Natural killer cell treated with Interleukin-12 subunit alpha and Interleukin-12 subunit beta and Interleukin-15 and Interleukin-18, amount 100 ng/mL, for 72 hours (primary cell): ENCODE results near the gene DAP3. TPM values are rescaled to one million over a fixed set of nuclear protein-coding genes. Genes with fewer than 3 reads are reported as not detected.
"Not testable (repeated sequence)": the region's sequence is repeated elsewhere in the genome, so short reads cannot be mapped to it uniquely, and the experiment has no call there.

Experiments
- ATAC-seq, 2 donors: fragments of 150-1000 bp; cut with Tn5 transposase in 1 of 2; sonication (Bioruptor Pico), chemical (Tn5 transposase) in 1 of 2; 2 replicates each; pipeline ENCODE4 v1.10.0; 2021
- DNase-seq: peaks from one replicate; pipeline ENCODE4 v3.0.0; 2022; ENCODE audit warnings: low spot score
- H3K27ac Mint-ChIP-seq, 2 donors: 1 replicate in 1 of 2; 2 replicates in 1 of 2; pipeline ENCODE4 v1.8.0; 2022; ENCODE audit warnings: mixed read lengths in 2 of 2, mild to moderate bottlenecking in 1 of 2, moderate library complexity in 1 of 2
- H3K27me3 Mint-ChIP-seq, 2 donors: 1 replicate in 1 of 2; 2 replicates in 1 of 2; pipeline ENCODE4 v1.8.0; 2022; ENCODE audit warnings: mixed read lengths in 2 of 2
- H3K36me3 Mint-ChIP-seq: one replicate; pipeline ENCODE4 v1.8.0; 2022; ENCODE audit warnings: mixed read lengths
- H3K4me1 Mint-ChIP-seq, 2 donors: 1 replicate in 1 of 2; 2 replicates in 1 of 2; pipeline ENCODE4 v1.8.0; 2022; ENCODE audit warnings: low read depth in 2 of 2, mixed read lengths in 2 of 2, mild to moderate bottlenecking in 1 of 2
- H3K4me3 Mint-ChIP-seq: one replicate; pipeline ENCODE4 v1.8.0; 2022; ENCODE audit warnings: mixed read lengths
- H3K9me3 Mint-ChIP-seq: 2 replicates; pipeline ENCODE4 v1.8.0; 2022; ENCODE audit warnings: mixed read lengths
- total RNA-seq, 2 donors: library from RNA; stranded (reverse); gene quantifications; one replicate each; pipeline ENCODE4 v1.2.3, GENCODE V29; 2022

The DAP3 gene
- total RNA-seq, 2 donors from 2014 or later: 127 to 215 TPM

DNA sequence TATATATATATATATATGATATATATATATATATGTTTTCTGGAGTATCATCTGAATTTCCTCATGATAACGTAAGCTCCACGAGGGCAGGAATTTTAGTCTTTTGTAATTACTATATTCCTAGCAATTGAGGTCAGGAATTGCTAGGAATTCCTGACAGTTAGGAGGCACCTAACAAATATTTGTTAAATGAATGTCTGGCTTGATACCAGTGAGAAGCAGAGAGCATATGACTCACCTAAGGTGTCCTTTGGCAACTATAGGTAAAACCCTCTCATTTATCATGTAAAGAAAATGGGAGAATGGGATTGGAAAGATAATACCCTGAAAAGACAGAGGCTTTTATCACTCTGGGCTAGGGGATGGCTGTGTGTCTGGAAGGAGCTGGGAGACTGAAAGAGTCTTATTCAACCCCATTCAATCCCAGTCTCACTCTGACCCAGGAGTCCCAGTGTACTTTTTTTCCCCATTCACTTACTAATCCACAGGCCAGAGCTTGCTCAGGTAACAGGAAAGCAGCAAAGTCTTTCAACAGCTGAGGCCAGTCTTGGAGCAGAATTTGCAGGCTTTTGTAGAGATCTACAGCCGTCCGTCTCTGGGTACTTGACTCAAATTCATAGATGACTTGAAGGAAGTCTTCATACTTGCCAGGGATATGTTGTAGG, 71.2 kb downstream of the DAP3 start:
- no peak for DNase-seq
- Mint-ChIP-seq H3K36me3 (peaks cover 26% of the 10 kb centered on the region), H3K27me3 (no peaks in the 10 kb centered on the region), H3K27ac (peak overlapping the region in 1 of 2 donors; percentile 24), H3K4me1 (peaks cover 0 to 2% of the 10 kb centered on the region in 2 donors), H3K9me3 (no peaks in the 10 kb centered on the region), H3K4me3 (no peak overlapping the region)
- ATAC-seq: no peak

DNA sequence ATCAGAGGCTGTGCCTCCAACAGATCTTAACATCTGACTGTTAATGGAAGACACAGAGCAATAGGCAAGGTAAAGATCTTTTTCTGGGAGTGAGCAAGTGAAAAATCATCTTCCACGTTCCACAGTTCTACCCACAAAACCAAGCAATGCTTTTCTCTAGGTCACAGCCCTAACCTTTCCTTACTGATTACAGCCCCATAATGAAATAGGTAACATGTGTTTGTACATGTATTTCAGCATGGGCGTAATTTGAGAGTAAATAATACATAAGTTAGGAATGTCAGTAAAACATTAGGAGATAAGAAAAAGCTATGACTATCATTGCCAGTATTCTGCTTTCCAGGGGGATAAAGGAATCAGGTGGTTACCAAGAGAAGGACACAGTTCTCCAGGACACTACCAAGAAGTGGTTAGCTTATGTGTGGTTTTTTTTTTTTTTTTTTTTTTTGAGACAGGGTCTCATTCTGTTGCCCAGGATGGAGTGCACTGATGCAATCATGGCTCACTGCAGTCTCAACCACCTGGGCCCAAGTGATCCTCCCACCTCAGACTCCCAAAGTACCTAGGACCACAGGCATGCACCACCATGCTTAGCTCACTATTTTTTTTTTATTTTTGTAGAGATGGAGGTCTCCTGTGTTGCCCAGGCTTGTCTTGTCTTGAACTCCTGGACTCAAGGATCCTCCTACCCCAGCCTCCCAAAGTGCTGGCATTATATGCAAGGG, 72.0 kb downstream of the DAP3 start:
- no peak for DNase-seq
- H3K4me3 Mint-ChIP-seq: no peak overlapping the region
- peaks cover 34% of the 10 kb centered on the region for H3K36me3 Mint-ChIP-seq
- peaks cover 0 to 2% of the 10 kb centered on the region in 2 donors for H3K4me1 Mint-ChIP-seq
- H3K27me3 Mint-ChIP-seq: no peaks in the 10 kb centered on the region
- peak overlapping the region in 1 of 2 donors; percentile 24 for H3K27ac Mint-ChIP-seq
- H3K9me3 Mint-ChIP-seq: no peaks in the 10 kb centered on the region
- no peak for ATAC-seq

- H3K36me3 Mint-ChIP-seq: peaks cover 35% of the 10 kb centered on the region
- peak overlapping the region in 1 of 2 donors; percentile 2 for H3K27ac Mint-ChIP-seq
- no peak for ATAC-seq
- no peak for DNase-seq
- H3K4me3 Mint-ChIP-seq: no peak overlapping the region
- no peaks in the 10 kb centered on the region for H3K9me3 Mint-ChIP-seq
- peaks cover 0 to 2% of the 10 kb centered on the region in 2 donors for H3K4me1 Mint-ChIP-seq
- no peaks in the 10 kb centered on the region for H3K27me3 Mint-ChIP-seq
Observed at GRCh38 chr1:155761736-155762405, 73.0 kb downstream of the DAP3 start.

DNA sequence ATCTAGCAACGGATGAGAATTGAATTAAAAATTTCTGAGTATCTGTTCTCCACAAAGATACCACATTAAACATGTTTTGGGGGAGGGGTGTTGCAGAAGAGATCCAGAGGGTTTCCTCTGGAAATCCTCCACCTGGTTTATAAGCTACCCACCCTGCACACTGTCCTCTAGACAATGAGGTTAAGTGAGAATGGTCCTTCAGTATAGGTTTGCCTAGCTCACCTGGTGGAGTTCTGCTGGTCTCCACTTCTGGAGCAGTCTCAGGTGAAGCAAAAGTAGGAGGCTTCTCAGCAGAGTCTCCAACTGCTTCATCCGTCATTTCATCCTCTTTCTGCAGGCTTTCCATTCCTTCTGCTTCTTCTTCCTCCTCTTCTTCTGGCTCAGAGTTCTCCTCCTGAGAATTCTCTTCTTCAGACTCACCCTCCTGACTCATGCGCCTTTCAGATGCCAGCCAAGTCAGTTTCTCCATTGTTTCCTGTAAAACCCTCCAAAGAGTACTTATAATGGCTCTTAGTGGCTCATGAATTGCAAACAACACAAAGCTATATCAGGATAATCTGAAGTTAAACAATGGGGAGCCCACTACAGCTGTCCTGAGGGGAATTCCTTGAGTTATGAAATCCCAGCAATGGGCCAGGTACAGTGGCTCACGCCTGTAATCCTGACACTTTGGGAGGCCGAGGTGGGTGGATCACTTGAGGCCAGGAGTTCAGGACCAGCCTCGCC, 74.4 kb downstream of the DAP3 start:
- not testable (repeated sequence) for H3K9me3 Mint-ChIP-seq, ATAC-seq, H3K4me3 Mint-ChIP-seq, DNase-seq, H3K4me1 Mint-ChIP-seq, H3K27me3 Mint-ChIP-seq, H3K27ac Mint-ChIP-seq
- peaks cover 35% of the 10 kb centered on the region for H3K36me3 Mint-ChIP-seq

DNA sequence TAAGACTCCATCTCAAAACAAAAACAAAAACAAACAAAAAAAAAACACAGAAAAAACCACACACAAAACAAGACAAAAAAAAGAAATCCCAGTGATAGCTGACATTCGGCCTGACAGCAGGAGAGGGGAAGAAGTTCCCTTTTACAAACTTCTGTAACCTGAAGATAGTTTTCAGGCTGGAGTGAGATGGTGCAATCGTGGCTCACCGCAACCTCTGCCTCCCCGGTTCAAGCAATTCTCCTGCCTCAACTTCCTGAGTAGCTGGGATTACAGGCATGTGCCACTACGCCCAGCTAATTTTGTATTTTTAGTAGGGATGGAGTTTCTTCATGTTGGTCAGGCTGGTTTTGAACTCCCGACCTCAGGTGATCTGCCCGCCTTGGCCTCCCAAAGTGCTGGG, 75.1 kb downstream of the DAP3 start:
- H3K4me3 Mint-ChIP-seq, H3K4me1 Mint-ChIP-seq, H3K9me3 Mint-ChIP-seq, DNase-seq, ATAC-seq, H3K27me3 Mint-ChIP-seq, H3K27ac Mint-ChIP-seq: not testable (repeated sequence)
- H3K36me3 Mint-ChIP-seq: peaks cover 39% of the 10 kb centered on the region

DNA sequence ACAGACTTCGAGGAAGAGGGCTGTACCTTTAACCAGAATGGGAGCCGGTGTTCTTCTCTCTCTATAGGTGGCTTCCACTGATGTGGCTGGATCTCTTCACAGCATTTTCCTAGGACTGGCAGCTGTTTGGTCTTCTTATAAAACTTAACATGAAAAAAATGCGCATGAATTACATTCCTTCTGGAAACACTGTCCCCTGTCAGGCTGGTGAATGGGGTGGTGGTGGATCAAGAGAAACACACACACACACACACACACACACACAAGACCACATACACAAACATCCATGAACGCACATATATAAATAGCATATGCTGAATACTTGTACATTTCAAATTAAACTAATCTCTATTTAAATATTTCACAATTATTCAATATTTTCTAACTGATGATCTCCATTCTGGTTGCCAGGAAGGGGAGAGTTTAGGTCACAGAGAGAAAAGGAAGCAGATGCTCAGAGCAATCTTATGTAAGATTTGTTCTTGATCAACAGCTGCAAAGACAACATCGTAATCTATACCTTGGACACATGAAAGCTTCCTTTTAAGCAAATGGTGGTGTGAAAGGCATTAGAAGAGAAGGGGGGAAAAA, 78.6 kb downstream of the DAP3 start:
- H3K4me3 Mint-ChIP-seq, DNase-seq, H3K27ac Mint-ChIP-seq, H3K4me1 Mint-ChIP-seq, H3K9me3 Mint-ChIP-seq, H3K27me3 Mint-ChIP-seq, ATAC-seq: not testable (repeated sequence)
- peaks cover 39% of the 10 kb centered on the region for H3K36me3 Mint-ChIP-seq

- no peak for ATAC-seq
- Mint-ChIP-seq H3K4me3 (no peak overlapping the region), H3K9me3 (no peaks in the 10 kb centered on the region), H3K36me3 (peaks cover 34% of the 10 kb centered on the region), H3K4me1 (no peaks in the 10 kb centered on the region), H3K27me3 (no peaks in the 10 kb centered on the region), H3K27ac (no peak overlapping the region)
- no peak for DNase-seq
Observed at GRCh38 chr1:155769257-155769656, 80.4 kb downstream of the DAP3 start.

DNA sequence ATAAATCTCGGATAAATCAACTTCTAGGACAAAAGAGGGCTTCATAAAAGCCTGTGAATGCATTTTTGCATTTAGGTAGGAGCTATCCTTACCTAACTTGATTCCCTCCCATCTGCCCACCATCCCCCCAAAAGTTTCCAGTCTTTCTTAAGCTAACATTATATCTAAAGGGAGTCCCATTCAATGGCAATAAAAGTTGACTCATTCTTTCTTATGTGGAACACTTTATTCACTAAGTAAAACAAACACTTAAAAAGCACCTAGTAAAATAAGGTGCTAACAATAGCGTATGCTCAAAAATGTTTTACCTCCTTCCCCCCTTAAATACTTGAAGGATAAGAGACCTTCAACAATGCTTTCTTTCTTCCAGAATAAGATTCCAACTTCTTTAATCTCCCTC, 84.3 kb downstream of the DAP3 start:
- no peak overlapping the region for H3K4me3 Mint-ChIP-seq
- peak overlapping the region in 1 of 2 donors; percentile 58 for H3K27ac Mint-ChIP-seq
- no peak for DNase-seq
- H3K9me3 Mint-ChIP-seq: no peaks in the 10 kb centered on the region
- no peak for ATAC-seq
- no peaks in the 10 kb centered on the region for H3K27me3 Mint-ChIP-seq
- H3K4me1 Mint-ChIP-seq: peaks cover 8 to 12% of the 10 kb centered on the region in 2 donors
- H3K36me3 Mint-ChIP-seq: peaks cover 28% of the 10 kb centered on the region

DNA sequence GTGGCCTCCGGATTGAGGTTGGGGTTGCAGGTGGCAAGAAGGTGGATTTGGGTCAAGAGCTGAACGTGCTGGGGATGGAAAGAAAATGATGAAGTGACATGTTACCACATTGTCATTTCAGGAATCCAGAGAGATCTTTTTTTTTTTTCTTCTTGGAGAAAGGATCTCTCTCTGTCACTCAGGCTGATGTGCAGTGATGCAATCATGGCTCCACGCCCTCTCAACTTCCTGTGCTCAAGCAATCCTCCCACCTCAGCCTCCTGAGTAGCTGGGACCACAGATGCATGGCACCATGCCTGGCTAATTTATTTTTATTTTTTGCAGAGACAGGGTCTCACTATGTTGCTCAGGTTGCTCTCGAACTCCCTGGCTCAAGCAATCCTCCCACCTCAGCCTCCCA, 87.5 kb downstream of the DAP3 start:
- ATAC-seq (no peak), DNase-seq (no peak)
- Mint-ChIP-seq H3K27ac (peak overlapping the region in 1 of 2 donors; percentile 68), H3K9me3 (no peaks in the 10 kb centered on the region), H3K4me1 (peaks cover 8 to 12% of the 10 kb centered on the region in 2 donors), H3K27me3 (no peaks in the 10 kb centered on the region), H3K4me3 (no peak overlapping the region), H3K36me3 (peaks cover 11% of the 10 kb centered on the region)

DNA sequence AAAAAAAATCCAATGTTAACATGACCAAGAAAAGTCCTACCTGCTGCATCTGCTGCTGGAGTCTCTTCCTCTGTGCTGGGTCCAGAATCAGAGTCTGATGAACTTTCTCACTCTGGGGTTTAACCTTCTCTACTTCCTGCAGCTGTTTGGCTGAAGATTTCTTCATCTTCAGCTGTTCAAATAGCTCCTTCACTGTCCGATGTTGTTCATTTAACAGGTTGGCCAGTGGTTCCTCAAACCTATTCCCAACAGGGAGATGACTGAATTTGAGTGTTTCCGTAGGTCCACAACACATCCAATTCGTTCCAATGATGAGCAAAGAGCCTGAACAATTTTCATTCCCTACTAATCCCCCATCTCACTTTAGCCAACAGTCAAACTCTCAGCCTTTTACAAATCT, 88.7 kb downstream of the DAP3 start:
- Mint-ChIP-seq H3K4me1 (peaks cover 8 to 12% of the 10 kb centered on the region in 2 donors), H3K27ac (peak overlapping the region in 1 of 2 donors; percentile 13)

More for the DNA sequence above, 88.7 kb downstream of the DAP3 start:
- ATAC-seq (no peak), DNase-seq (no peak)
- no peaks in the 10 kb centered on the region for H3K9me3 Mint-ChIP-seq
- peaks cover 4% of the 10 kb centered on the region for H3K36me3 Mint-ChIP-seq
- H3K27me3 Mint-ChIP-seq: no peaks in the 10 kb centered on the region
- H3K4me3 Mint-ChIP-seq: no peak overlapping the region

Other genes with a start within 250 kb of the DAP3 start
- gene ASH1L, start 126.3 kb upstream of the DAP3 start, total RNA-seq: 10 to 100 TPM; 54.3 to 85.5 TPM
- gene MSTO1, start 78.9 kb upstream of the DAP3 start, total RNA-seq: 100 to 1,000 TPM in 1 of 2 donors, 10 to 100 TPM in 1; 63.9 to 116 TPM
- gene YY1AP1, start 317 bp upstream of the DAP3 start, total RNA-seq: 10 to 100 TPM; 73.3 to 88.9 TPM
- 100 to 1,000 TPM in 1 of 2 donors, 10 to 100 TPM in 1; 91.0 to 124 TPM for gene GON4L, start 168.1 kb downstream of the DAP3 start, total RNA-seq
- gene SYT11, start 170.5 kb downstream of the DAP3 start, total RNA-seq: 10 to 100 TPM; 29.3 to 43.9 TPM
- 10 to 100 TPM; 29.4 to 40.2 TPM for gene RIT1, start 222.3 kb downstream of the DAP3 start, total RNA-seq
- gene KHDC4, start 245.3 kb downstream of the DAP3 start, total RNA-seq: 10 to 100 TPM; 47.6 to 96.0 TPM